Lower leg skin (tissue), 3 donors: ENCODE results near the gene ZNF436.

Source experiments
- CTCF ChIP-seq, 3 donors: fragments of 450-650 bp; IDR thresholded peaks; one replicate each; pipeline ENCODE4 v1.5.1; 2016; ENCODE audit warnings: antibody characterized with exemption in 3 of 3, mild to moderate bottlenecking in 3 of 3, moderate library complexity in 2 of 3
- POLR2A ChIP-seq, 2 donors: fragments of 450-650 bp; IDR thresholded peaks; one replicate each; pipeline ENCODE4 v1.6.1; 2016 to 2017; ENCODE audit warnings: antibody characterized with exemption in 2 of 2, mild to moderate bottlenecking in 1 of 2, moderate library complexity in 1 of 2

GRCh38 chr1:23358310-23358875 lies 11.2 kb downstream of the ZNF436 start:
- TF ChIP-seq CTCF (IDR thresholded peaks at IDR 0.05) = no peak
- TF ChIP-seq POLR2A (IDR thresholded peaks at IDR 0.05) = no peak
